IMR-90 (cell line): ENCODE results near the gene LSM8. TPM values are rescaled to one million over a fixed set of nuclear protein-coding genes. Genes with fewer than 3 reads are reported as not detected.

Source experiments
- ATAC-seq: fragments of 200-7000 bp; cut with Tn5 transposase; 2 replicates; pipeline ENCODE4 v1.9.1; 2020; ENCODE audit warnings: low read depth, mild to moderate bottlenecking, moderate library complexity
- BruUV-seq: library from RNA; stranded (reverse); fragments of 400-500 nt; replicated peaks from 2 replicates; lab custom pipeline; 2021; lab: Mats Ljungman, UMichigan
- CTCF ChIA-PET: fragments of 300-600 bp; formaldehyde crosslinking; extraction: SDS; loops from one replicate; lab custom pipeline; 2021; ENCODE audit warnings: antibody characterized with exemption; lab: Yijun Ruan, JAX
- POLR2A ChIA-PET: fragments of 300-600 bp; sonication (Branson Sonifier 250); formaldehyde crosslinking; loops from one replicate; lab custom pipeline; 2022; ENCODE audit warnings: antibody characterized with exemption; ENCODE audit not compliant: unreplicated experiment; lab: Charles Lee
- DNase-seq: peaks from one replicate; pipeline ENCODE4 v3.0.0; 2013
- H2AFZ ChIP-seq: replicated peaks from 2 replicates; pipeline ENCODE3; 2013; ENCODE audit warnings: low read length, mild to moderate bottlenecking; ENCODE audit not compliant: poor library complexity
- H2AK5ac ChIP-seq: 2 replicates; pipeline ENCODE4 v1.6.1; 2013; ENCODE audit warnings: low read depth, low read length, inconsistent platforms
- H2AK9ac ChIP-seq: replicated peaks from 2 replicates; pipeline ENCODE3; 2013; ENCODE audit warnings: mild to moderate bottlenecking, low read depth, low read length, moderate library complexity; ENCODE audit not compliant: poor library complexity
- H2BK120ac ChIP-seq: 2 replicates; pipeline ENCODE4 v1.6.1; 2013; ENCODE audit warnings: low read depth, low read length, inconsistent platforms
- H2BK15ac ChIP-seq: 3 replicates; pipeline ENCODE4 v1.6.1; 2013; ENCODE audit warnings: low read depth, low read length, inconsistent platforms
- H2BK20ac ChIP-seq: 2 replicates; pipeline ENCODE4 v1.6.1; 2013; ENCODE audit warnings: low read depth, mild to moderate bottlenecking, inconsistent platforms, low read length, moderate library complexity
- H2BK5ac ChIP-seq: 2 replicates; pipeline ENCODE4 v1.6.1; 2013; ENCODE audit warnings: mild to moderate bottlenecking, low read depth, low read length, inconsistent platforms; ENCODE audit not compliant: poor library complexity, severe bottlenecking
- H3K14ac ChIP-seq: replicated peaks from 2 replicates; pipeline ENCODE4 v1.6.1; 2013; ENCODE audit warnings: low read depth, low read length, inconsistent platforms
- H3K18ac ChIP-seq: 2 replicates; pipeline ENCODE4 v1.6.1; 2013; ENCODE audit warnings: low read depth, low read length, control low read depth
- H3K23ac ChIP-seq: 2 replicates; pipeline ENCODE4 v1.6.1; 2013; ENCODE audit warnings: low read depth, low read length, inconsistent platforms
- H3K27ac ChIP-seq: 2 replicates; pipeline ENCODE4 v1.5.1; 2013; ENCODE audit warnings: mild to moderate bottlenecking, control low read depth, low read length; ENCODE audit not compliant: insufficient read depth
- H3K27me3 ChIP-seq: 2 replicates; pipeline ENCODE4 v1.6.1; 2013; ENCODE audit warnings: low read length; ENCODE audit not compliant: control insufficient read depth, insufficient read depth
- H3K36me3 ChIP-seq: 2 replicates; pipeline ENCODE4 v1.6.1; 2013; ENCODE audit warnings: low read length, mixed read lengths; ENCODE audit not compliant: control insufficient read depth, insufficient read depth
- H3K4ac ChIP-seq: 2 replicates; pipeline ENCODE4 v1.6.1; 2013; ENCODE audit warnings: low read depth, low read length, inconsistent platforms
- H3K4me1 ChIP-seq: 2 replicates; pipeline ENCODE4 v1.6.1; 2013; ENCODE audit warnings: low read length, mixed read lengths; ENCODE audit not compliant: control insufficient read depth, insufficient read depth
- H3K4me2 ChIP-seq: 2 replicates; pipeline ENCODE4 v1.6.1; 2013; ENCODE audit warnings: low read depth, mild to moderate bottlenecking, control low read depth, low read length, moderate library complexity
- H3K4me3 ChIP-seq: 2 replicates; pipeline ENCODE4 v1.5.1; 2013; ENCODE audit warnings: low read depth, mild to moderate bottlenecking, control low read depth, low read length, moderate library complexity; ENCODE audit not compliant: insufficient read depth
- H3K56ac ChIP-seq: 2 replicates; pipeline ENCODE4 v1.6.1; 2013; ENCODE audit warnings: low read length, inconsistent platforms; ENCODE audit not compliant: insufficient read depth; ENCODE audit errors: extremely low read depth
- H3K79me1 ChIP-seq, 2 experiments: 2 replicates each; pipeline ENCODE4 v1.6.1; 2013; ENCODE audit warnings: low read length in 2 of 2, inconsistent platforms in 1 of 2, low read depth in 1 of 2
- H3K9ac ChIP-seq: 2 replicates; pipeline ENCODE4 v1.6.1; 2013; ENCODE audit warnings: low read depth, low read length, control low read depth
- H3K9me1 ChIP-seq: 2 replicates; pipeline ENCODE4 v1.6.1; 2013; ENCODE audit warnings: low read length, inconsistent platforms; ENCODE audit not compliant: insufficient read depth
- H3K9me3 ChIP-seq: 2 replicates; pipeline ENCODE4 v1.6.1; 2013; ENCODE audit warnings: low read length; ENCODE audit not compliant: control insufficient read depth, insufficient read depth
- H4K20me1 ChIP-seq: 2 replicates; pipeline ENCODE4 v1.6.1; 2013; ENCODE audit warnings: low read length, inconsistent platforms; ENCODE audit not compliant: insufficient read depth
- H4K5ac ChIP-seq: 2 replicates; pipeline ENCODE4 v1.6.1; 2013; ENCODE audit warnings: mild to moderate bottlenecking, low read depth, low read length, control low read depth
- H4K8ac ChIP-seq, 2 experiments: 2 replicates each; pipeline ENCODE4 v1.6.1; 2013; ENCODE audit warnings: low read depth in 2 of 2, low read length in 2 of 2, control low read depth in 1 of 2, inconsistent platforms in 1 of 2
- H4K91ac ChIP-seq: 2 replicates; pipeline ENCODE4 v1.6.1; 2013; ENCODE audit warnings: low read depth, low read length, inconsistent platforms; ENCODE audit not compliant: insufficient read depth
- BHLHE40 ChIP-seq: fragments of 150-350 bp; IDR thresholded peaks from 2 replicates; pipeline ENCODE4 v1.6.1; 2016; ENCODE audit warnings: mild to moderate bottlenecking, low read depth, low read length
- CEBPB ChIP-seq: IDR thresholded peaks from 2 replicates; pipeline ENCODE4 v1.6.1; 2012; ENCODE audit warnings: low read depth, low read length, improper control_type of control experiment
- CHD1 ChIP-seq: IDR thresholded peaks from 2 replicates; pipeline ENCODE4 v1.6.1; 2012; ENCODE audit warnings: low read depth, low read length, improper control_type of control experiment
- ELK1 ChIP-seq: fragments of 150-350 bp; IDR thresholded peaks from 2 replicates; pipeline ENCODE4 v1.6.1; 2016; ENCODE audit warnings: low read depth, mild to moderate bottlenecking, low read length, moderate library complexity, borderline replicate concordance
- FOS ChIP-seq: fragments of 150-350 bp; IDR thresholded peaks from 2 replicates; pipeline ENCODE4 v1.6.1; 2016; ENCODE audit warnings: low read depth, low read length
- MAFK ChIP-seq: IDR thresholded peaks from 2 replicates; pipeline ENCODE4 v1.6.1; 2012; ENCODE audit warnings: low read depth, low read length, improper control_type of control experiment
- MAZ ChIP-seq: IDR thresholded peaks from 2 replicates; pipeline ENCODE4 v1.6.1; 2012; ENCODE audit warnings: low read depth, mild to moderate bottlenecking, low read length, improper control_type of control experiment, moderate library complexity, borderline replicate concordance
- MXI1 ChIP-seq: IDR thresholded peaks from 2 replicates; pipeline ENCODE4 v1.6.1; 2012; ENCODE audit warnings: low read depth, mild to moderate bottlenecking, low read length, moderate library complexity, borderline replicate concordance
- NFE2L2 ChIP-seq: fragments of 150-350 bp; IDR thresholded peaks from 2 replicates; pipeline ENCODE4 v1.6.1; 2016; ENCODE audit warnings: low read depth, mild to moderate bottlenecking, low read length
- POLR2A ChIP-seq: IDR thresholded peaks from 2 replicates; pipeline ENCODE4 v1.6.1; 2012; ENCODE audit warnings: mild to moderate bottlenecking, low read depth, low read length
- RAD21 ChIP-seq: IDR thresholded peaks from 2 replicates; pipeline ENCODE4 v1.6.1; 2012; ENCODE audit warnings: low read length, improper control_type of control experiment
- RCOR1 ChIP-seq: IDR thresholded peaks from 2 replicates; pipeline ENCODE4 v1.6.1; 2012; ENCODE audit warnings: mild to moderate bottlenecking, low read length, improper control_type of control experiment; ENCODE audit not compliant: insufficient replicate concordance
- RFX5 ChIP-seq: IDR thresholded peaks from 2 replicates; pipeline ENCODE4 v1.8.0; 2012; ENCODE audit warnings: low read depth, mild to moderate bottlenecking, low read length, moderate library complexity
- SMC3 ChIP-seq: fragments of 150-350 bp; IDR thresholded peaks from 2 replicates; pipeline ENCODE4 v1.6.1; 2016; ENCODE audit warnings: low read depth, mild to moderate bottlenecking, antibody characterized with exemption, low read length, moderate library complexity
- USF2 ChIP-seq: fragments of 150-350 bp; IDR thresholded peaks from 2 replicates; pipeline ENCODE4 v1.6.1; 2017; ENCODE audit warnings: mild to moderate bottlenecking, antibody characterized with exemption, low read length, low read depth
- WGBS, 2 experiments: methylation state at CpG; one replicate each; pipeline versions ENCODE4 v1.1.5 to v1.1.7; 2013; ENCODE audit warnings: missing lambda C conversion rate in 2 of 2; ENCODE audit not compliant: insufficient read length in 1 of 2; ENCODE audit errors: extremely low coverage in 2 of 2; 5-methylcytosine and 5-hydroxymethylcytosine counted together
- dilution Hi-C: fragments of 300-500 bp; cut with HindIII; formaldehyde crosslinking; loops from one replicate; pipeline ENCODE4 v1.14.3; 2018; ENCODE audit warnings: low sequenced_read_pairs; ENCODE audit not compliant: unreplicated experiment
- in situ Hi-C: fragments of 300-500 bp; cut with MboI; formaldehyde crosslinking; loops from 3 replicates; pipeline ENCODE4 v1.14.3; 2019; ENCODE audit warnings: low sequenced_read_pairs, inconsistent platforms, mixed read lengths
- intact Hi-C: fragments of 100-400 bp; cut with micrococcal nuclease; formaldehyde crosslinking; loops from 2 replicates; pipeline ENCODE4 v1.10.0; 2022
- polyA plus RNA-seq, 3 experiments: library from polyadenylated mRNA; depleted of rRNA; stranded (reverse); fragments of >200 nt; gene quantifications; 2 replicates each; pipeline ENCODE4 v1.2.3, GENCODE V29; 2012; ENCODE audit warnings: low replicate concordance in 1 of 3
- total RNA-seq: library from RNA; depleted of rRNA; stranded (reverse); fragments of >200 nt; gene quantifications from 2 replicates; pipeline ENCODE4 v1.2.3, GENCODE V29; 2012
- TF ChIP-seq, protein P1 (sequence below): conservative IDR thresholded peaks from 2 replicates; pipeline ENCODE4 v1.5.1; 2012; ENCODE audit warnings: mild to moderate bottlenecking, low read depth, low read length, improper control_type of control experiment

Gene LSM8
- total and polyA plus RNA-seq, 2 of the 4 experiments (the other 2 are of a cell fraction): 9.7 to 30.2 TPM

- intact Hi-C loops: no loop called here
- Histone ChIP-seq H4K20me1 (no peaks in the 10 kb centered on the region), H3K9me1 (no peaks in the 10 kb centered on the region), H3K27ac (no peak overlapping the region), H3K4ac (no peak overlapping the region), H3K23ac (no peak overlapping the region), H3K9ac (no peak overlapping the region), H3K56ac (no peak overlapping the region), H3K27me3 (no peaks in the 10 kb centered on the region), H3K18ac (no peak overlapping the region), H2BK120ac (no peak overlapping the region), H4K91ac (no peak overlapping the region), H2AFZ (no peak overlapping the region), H3K4me1 (no peaks in the 10 kb centered on the region; the same call in 1 of the 2 replicates), H2AK5ac (no peak overlapping the region), H4K8ac (no peak overlapping the region), H4K5ac (no peak overlapping the region), H3K4me2 (no peak overlapping the region), H3K9me3 (no peaks in the 10 kb centered on the region), H3K36me3 (no peaks in the 10 kb centered on the region), H2AK9ac (no peak overlapping the region), H2BK5ac (no peak overlapping the region), H2BK15ac (no peak overlapping the region), H2BK20ac (no peak overlapping the region), H3K4me3 (no peak overlapping the region), H3K79me1 (no peaks in the 10 kb centered on the region), H3K14ac (no peak overlapping the region)
- DNase-seq (peak; percentile 8), ATAC-seq (no peak)
- CTCF ChIA-PET: no interaction called here
- no TSS peak for BruUV-seq
- POLR2A ChIA-PET: no interaction called here
- in situ Hi-C loops: no loop called here
- no CpG with 5 or more reads among the region's 2 CpGs for WGBS, 2 experiments
- TF ChIP-seq RAD21: no peak
- TF ChIP-seq CEBPB: no peak
- TF ChIP-seq, protein P1, sequence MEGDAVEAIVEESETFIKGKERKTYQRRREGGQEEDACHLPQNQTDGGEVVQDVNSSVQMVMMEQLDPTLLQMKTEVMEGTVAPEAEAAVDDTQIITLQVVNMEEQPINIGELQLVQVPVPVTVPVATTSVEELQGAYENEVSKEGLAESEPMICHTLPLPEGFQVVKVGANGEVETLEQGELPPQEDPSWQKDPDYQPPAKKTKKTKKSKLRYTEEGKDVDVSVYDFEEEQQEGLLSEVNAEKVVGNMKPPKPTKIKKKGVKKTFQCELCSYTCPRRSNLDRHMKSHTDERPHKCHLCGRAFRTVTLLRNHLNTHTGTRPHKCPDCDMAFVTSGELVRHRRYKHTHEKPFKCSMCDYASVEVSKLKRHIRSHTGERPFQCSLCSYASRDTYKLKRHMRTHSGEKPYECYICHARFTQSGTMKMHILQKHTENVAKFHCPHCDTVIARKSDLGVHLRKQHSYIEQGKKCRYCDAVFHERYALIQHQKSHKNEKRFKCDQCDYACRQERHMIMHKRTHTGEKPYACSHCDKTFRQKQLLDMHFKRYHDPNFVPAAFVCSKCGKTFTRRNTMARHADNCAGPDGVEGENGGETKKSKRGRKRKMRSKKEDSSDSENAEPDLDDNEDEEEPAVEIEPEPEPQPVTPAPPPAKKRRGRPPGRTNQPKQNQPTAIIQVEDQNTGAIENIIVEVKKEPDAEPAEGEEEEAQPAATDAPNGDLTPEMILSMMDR: no peak
- TF ChIP-seq MAZ: no peak
- TF ChIP-seq MXI1: no peak
- no peak for TF ChIP-seq BHLHE40
- TF ChIP-seq NFE2L2: no peak
- TF ChIP-seq MAFK: no peak
- TF ChIP-seq FOS: no peak
- TF ChIP-seq ELK1: no peak
- no peak for TF ChIP-seq RCOR1
- TF ChIP-seq SMC3: no peak
- no peak for TF ChIP-seq CHD1
- no peak for TF ChIP-seq USF2
- TF ChIP-seq POLR2A: no peak
- no peak for TF ChIP-seq RFX5
- dilution Hi-C loops: no loop called here
Observed at GRCh38 chr7:118148930-118149329, 35.0 kb upstream of the LSM8 start.
